ENCODE results near the gene NIPAL1.

Gene NIPAL1

GRCh38 chr4:48047896-48048295 is 31.3 kb downstream of the NIPAL1 start:
- TF ChIP-seq CTCF (IDR thresholded peaks at IDR 0.05; ENCODE audit: low read depth, low read length, poor library complexity, severe bottlenecking) (no peak), EZH2phosphoT487 (IDR thresholded peaks at IDR 0.05; ENCODE audit: borderline replicate concordance, low read length) (no peak)
- Histone ChIP-seq H3K27me3 (ENCODE audit: control insufficient read depth, low read length) (no peaks in the 10 kb centered on the region), H3K27ac (ENCODE audit: low read depth, low read length) (peak overlapping the region; percentile 43)

GRCh38 chr4:48049483-48049882 is 32.9 kb downstream of the NIPAL1 start:
- H3K9me2 ChIP-seq (replicated peaks; ENCODE audit: control insufficient read depth, low read length) = no peaks in the 10 kb centered on the region
- no peaks in the 10 kb centered on the region for H4K20me1 ChIP-seq (ENCODE audit: control insufficient read depth, insufficient read depth, low read depth, low read length)
- H3K36me3 ChIP-seq (ENCODE audit: control insufficient read depth, low read length) = no peaks in the 10 kb centered on the region
- no peaks in the 10 kb centered on the region for H3F3A ChIP-seq (ENCODE audit: control insufficient read depth, insufficient read depth)
- H3K9me3 ChIP-seq (ENCODE audit: control insufficient read depth, insufficient read depth, low read length) = no peaks in the 10 kb centered on the region
- peaks cover 57% of the 10 kb centered on the region for H3K4me1 ChIP-seq (ENCODE audit: control insufficient read depth, low read length)
- H3K79me2 ChIP-seq (ENCODE audit: control insufficient read depth, low read length) = no peaks in the 10 kb centered on the region
- H3K4me2 ChIP-seq (ENCODE audit: low read length) = no peak overlapping the region
- no peak overlapping the region for H3K4me3 ChIP-seq (ENCODE audit: low read length)
- no peak overlapping the region for H3K27ac ChIP-seq (ENCODE audit: low read depth, low read length)
- H3K27me3 ChIP-seq (ENCODE audit: control insufficient read depth, low read length) = no peaks in the 10 kb centered on the region
- TF ChIP-seq CTCF (IDR thresholded peaks at IDR 0.05; ENCODE audit: low read depth, low read length, poor library complexity, severe bottlenecking) (no peak), EZH2phosphoT487 (IDR thresholded peaks at IDR 0.05; ENCODE audit: borderline replicate concordance, low read length) (no peak)

More at GRCh38 chr4:48047896-48048295, 31.3 kb downstream of the NIPAL1 start:
- Histone ChIP-seq H3K9me2 (replicated peaks; ENCODE audit: control insufficient read depth, low read length) (no peaks in the 10 kb centered on the region), H3F3A (ENCODE audit: control insufficient read depth, insufficient read depth) (peaks cover 9% of the 10 kb centered on the region), H4K20me1 (ENCODE audit: control insufficient read depth, insufficient read depth, low read depth, low read length) (no peaks in the 10 kb centered on the region), H3K4me3 (ENCODE audit: low read length) (peak overlapping the region; percentile 60), H3K79me2 (ENCODE audit: control insufficient read depth, low read length) (no peaks in the 10 kb centered on the region), H3K9me3 (ENCODE audit: control insufficient read depth, insufficient read depth, low read length) (no peaks in the 10 kb centered on the region), H3K36me3 (ENCODE audit: control insufficient read depth, low read length) (no peaks in the 10 kb centered on the region), H3K4me2 (ENCODE audit: low read length) (peak overlapping the region; percentile 86), H3K4me1 (ENCODE audit: control insufficient read depth, low read length) (peaks cover 73% of the 10 kb centered on the region)

- H3K4me1 ChIP-seq (ENCODE audit: control insufficient read depth, low read length) = peaks cover 41% of the 10 kb centered on the region
- no peaks in the 10 kb centered on the region for H3K9me3 ChIP-seq (ENCODE audit: control insufficient read depth, insufficient read depth, low read length)
- H3K27ac ChIP-seq (ENCODE audit: low read depth, low read length) = no peak overlapping the region
- H3K9me2 ChIP-seq (replicated peaks; ENCODE audit: control insufficient read depth, low read length) = no peaks in the 10 kb centered on the region
- H3K36me3 ChIP-seq (ENCODE audit: control insufficient read depth, low read length) = no peaks in the 10 kb centered on the region
- H3K27me3 ChIP-seq (ENCODE audit: control insufficient read depth, low read length) = no peaks in the 10 kb centered on the region
- no peak for TF ChIP-seq CTCF (IDR thresholded peaks at IDR 0.05; ENCODE audit: low read depth, low read length, poor library complexity, severe bottlenecking)
- TF ChIP-seq EZH2phosphoT487 (IDR thresholded peaks at IDR 0.05; ENCODE audit: borderline replicate concordance, low read length) = no peak
- H3F3A ChIP-seq (ENCODE audit: control insufficient read depth, insufficient read depth) = no peaks in the 10 kb centered on the region
- H3K4me2 ChIP-seq (ENCODE audit: low read length) = no peak overlapping the region
- H4K20me1 ChIP-seq (ENCODE audit: control insufficient read depth, insufficient read depth, low read depth, low read length) = no peaks in the 10 kb centered on the region
- no peak overlapping the region for H3K4me3 ChIP-seq (ENCODE audit: low read length)
- no peaks in the 10 kb centered on the region for H3K79me2 ChIP-seq (ENCODE audit: control insufficient read depth, low read length)
Observed at GRCh38 chr4:48051078-48051477, 34.5 kb downstream of the NIPAL1 start.

Measured in DOHH2 (cell line).